HepG2 (cell line): ENCODE measurements around the gene TTPAL. TPM values are rescaled to one million over a fixed set of nuclear protein-coding genes. Genes with fewer than 3 reads are reported as not detected.

Experiments used
- BCL6 ChIP-seq: IDR thresholded peaks from 2 replicates; pipeline ENCODE4 v1.6.1; 2016; ENCODE audit warnings: missing genetic modification reagents, missing compliant biosample characterization
- CBFB ChIP-seq: sonication (generic); formaldehyde crosslinking; IDR thresholded peaks from 2 replicates; pipeline ENCODE4 v1.4.0; 2020; ENCODE audit warnings: missing genetic modification reagents
- FOXA1 ChIP-seq, 2 experiments: fragments of 450-650 bp in 1 of 2; sonication (generic) in 1 of 2; formaldehyde crosslinking in 1 of 2; IDR thresholded peaks; 2 replicates each; pipeline versions ENCODE4 v1.4.0 to v1.6.1; 2016 to 2020; ENCODE audit warnings: missing genetic modification reagents in 1 of 2
- IKZF1 ChIP-seq: fragments of 450-650 bp; IDR thresholded peaks from 2 replicates; pipeline ENCODE4 v1.7.1; 2016
- IKZF4 ChIP-seq: sonication (generic); formaldehyde crosslinking; IDR thresholded peaks from 2 replicates; pipeline ENCODE4 v1.5.1; 2020; ENCODE audit warnings: borderline replicate concordance, mild to moderate bottlenecking, low read depth, missing genetic modification reagents; ENCODE audit errors: not compliant biosample characterization
- JARID2 ChIP-seq: sonication (generic); formaldehyde crosslinking; IDR thresholded peaks from 2 replicates; pipeline ENCODE4 v1.8.1; 2023; ENCODE audit warnings: missing genetic modification reagents, inconsistent platforms; ENCODE audit not compliant: insufficient replicate concordance
- KLF16 ChIP-seq, 2 experiments: sonication (generic) in 1 of 2; formaldehyde crosslinking in 1 of 2; IDR thresholded peaks; 2 replicates each; pipeline versions ENCODE4 v1.6.1 to v1.8.0; 2016 to 2023; ENCODE audit warnings: missing genetic modification reagents in 2 of 2, missing compliant biosample characterization in 1 of 2
- MEIS1 ChIP-seq: sonication (generic); formaldehyde crosslinking; IDR thresholded peaks from 2 replicates; pipeline ENCODE4 v1.9.0; 2021; ENCODE audit warnings: mild to moderate bottlenecking, missing genetic modification reagents, moderate library complexity, borderline replicate concordance
- RARG ChIP-seq: sonication (generic); formaldehyde crosslinking; IDR thresholded peaks from 2 replicates; pipeline ENCODE4 v1.4.0; 2020; ENCODE audit warnings: low read depth, mild to moderate bottlenecking, missing genetic modification reagents
- REL ChIP-seq: sonication (generic); formaldehyde crosslinking; conservative IDR thresholded peaks from 2 replicates; pipeline ENCODE4 v1.8.0; 2022; ENCODE audit warnings: mild to moderate bottlenecking, missing genetic modification reagents, moderate library complexity
- ZNF383 ChIP-seq: sonication (generic); formaldehyde crosslinking; IDR thresholded peaks from 2 replicates; pipeline ENCODE4 v1.4.0; 2020; ENCODE audit warnings: missing genetic modification reagents, mild to moderate bottlenecking, borderline replicate concordance
- ZNF772 ChIP-seq: sonication (generic); formaldehyde crosslinking; IDR thresholded peaks from 2 replicates; pipeline ENCODE4 v1.5.0; 2020; ENCODE audit warnings: mild to moderate bottlenecking, missing genetic modification reagents
- ZNF777 ChIP-seq: sonication (generic); formaldehyde crosslinking; IDR thresholded peaks from 2 replicates; pipeline ENCODE4 v1.4.0; 2020; ENCODE audit warnings: missing genetic modification reagents
- ZSCAN22 ChIP-seq: sonication (generic); formaldehyde crosslinking; IDR thresholded peaks from 2 replicates; pipeline ENCODE4 v1.4.0; 2020; ENCODE audit warnings: mild to moderate bottlenecking, missing genetic modification reagents
- ZSCAN5A ChIP-seq: sonication (generic); formaldehyde crosslinking; IDR thresholded peaks from 2 replicates; pipeline ENCODE4 v1.8.0; 2022; ENCODE audit warnings: mild to moderate bottlenecking, missing genetic modification reagents, borderline replicate concordance
- polyA plus RNA-seq, 8 experiments: library from polyadenylated mRNA; depleted of rRNA in 3 of 8; stranded (reverse) in 7 of 8; unstranded in 1 of 8; fragments of >200 nt; fragmentation: Illumina TruSeq in 4 of 8; extraction: Trizol in 4 of 8; gene quantifications; 2 replicates each; pipeline versions ENCODE4 v1.2.1 to v1.2.3, GENCODE V29; 2011 to 2016; ENCODE audit warnings: low read depth in 4 of 8, missing spikeins in 1 of 8, mixed read lengths in 1 of 8; ENCODE audit not compliant: insufficient read depth in 1 of 8
- total RNA-seq, 5 experiments: library from RNA; depleted of rRNA; stranded (reverse); fragments of >200 nt; fragmentation: Illumina TruSeq; extraction: Trizol; gene quantifications; 2 replicates each; pipeline ENCODE4 v1.2.3, GENCODE V29; 2016; ENCODE audit warnings: low read depth in 1 of 5
- TF ChIP-seq, protein P1 (sequence below): sonication (generic); formaldehyde crosslinking; IDR thresholded peaks from 2 replicates; pipeline ENCODE4 v1.8.1; 2023; ENCODE audit warnings: mild to moderate bottlenecking, moderate library complexity, missing genetic modification reagents
- TF ChIP-seq, protein P2 (sequence below): IDR thresholded peaks from 2 replicates; pipeline ENCODE4 v1.6.1; 2018; ENCODE audit warnings: missing genetic modification reagents
- TF ChIP-seq, protein P3 (sequence below): sonication (generic); formaldehyde crosslinking; IDR thresholded peaks from 2 replicates; pipeline ENCODE4 v1.4.0; 2020; ENCODE audit warnings: missing genetic modification reagents, borderline replicate concordance
- TF ChIP-seq, protein P4 (sequence below): sonication (generic); formaldehyde crosslinking; IDR thresholded peaks from 2 replicates; pipeline ENCODE4 v1.4.0; 2020; ENCODE audit warnings: mild to moderate bottlenecking, missing genetic modification reagents
- TF ChIP-seq, protein P5 (sequence below): sonication (generic); formaldehyde crosslinking; IDR thresholded peaks from 2 replicates; pipeline ENCODE4 v1.4.0; 2020; ENCODE audit warnings: mild to moderate bottlenecking, low read depth, missing genetic modification reagents

The TTPAL gene
- total and polyA plus RNA-seq, 2 of the 13 experiments (the other 11 are each of a cell fraction or from before 2014, with no cell fraction given) = 4.3 to 18.8 TPM

DNA sequence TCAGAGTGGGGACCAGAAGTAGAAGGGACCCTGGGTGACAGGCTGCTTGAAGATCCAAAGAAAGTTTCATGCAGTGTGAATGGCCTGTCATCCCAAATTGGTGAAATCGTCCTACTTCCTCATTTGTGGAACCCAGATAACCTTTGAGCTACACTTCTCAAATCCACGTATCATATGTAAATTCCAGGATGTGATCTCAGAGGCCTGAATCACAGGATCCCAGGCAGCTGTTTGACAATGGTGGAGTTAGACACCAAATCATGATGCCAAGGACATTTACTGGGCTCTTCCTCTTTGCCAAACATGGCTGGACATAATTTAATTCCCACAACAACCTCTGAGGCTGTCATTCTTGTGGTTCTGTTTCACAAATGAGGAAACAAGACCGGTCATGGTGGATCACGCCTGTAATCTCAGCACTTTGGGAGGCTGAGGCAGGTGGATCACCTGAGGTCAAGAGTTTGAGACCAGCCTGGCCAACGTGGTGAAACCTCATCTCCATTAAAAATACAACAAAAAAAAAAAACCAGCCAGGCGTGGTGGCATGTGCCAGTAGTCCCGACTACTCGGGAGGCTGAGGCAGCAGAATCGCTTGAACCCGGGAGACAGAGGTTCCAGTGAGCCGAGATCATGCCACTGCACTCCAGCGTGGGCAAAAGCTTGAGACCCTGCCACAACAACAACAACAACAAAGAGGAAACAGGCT, 39.9 kb upstream of the TTPAL start (continued):
- TF ChIP-seq REL (CRISPR knock-in tag) (no peak), MEIS1 (CRISPR knock-in tag) (no peak), IKZF1 (no peak), IKZF4 (peak; percentile 34), ZSCAN5A (no peak), ZNF383 (CRISPR knock-in tag) (no peak), BCL6 (CRISPR knock-in tag) (no peak), ZNF772 (CRISPR knock-in tag) (0 out of 2 replicates have a peak, but pooled peaks have one; percentile 53), RARG (no peak), JARID2 (no peak), ZNF777 (no peak), ZSCAN22 (CRISPR knock-in tag) (no peak), FOXA1 (IDR thresholded peaks at IDR 0.05) (no peak), FOXA1 (CRISPR knock-in tag; IDR thresholded peaks at IDR 0.05) (0 out of 2 replicates have a peak, but pooled peaks have one; percentile 2), KLF16 (CRISPR knock-in tag; IDR thresholded peaks at IDR 0.05) (no peak), CBFB (CRISPR knock-in tag) (no peak)
- TF ChIP-seq, protein P1, sequence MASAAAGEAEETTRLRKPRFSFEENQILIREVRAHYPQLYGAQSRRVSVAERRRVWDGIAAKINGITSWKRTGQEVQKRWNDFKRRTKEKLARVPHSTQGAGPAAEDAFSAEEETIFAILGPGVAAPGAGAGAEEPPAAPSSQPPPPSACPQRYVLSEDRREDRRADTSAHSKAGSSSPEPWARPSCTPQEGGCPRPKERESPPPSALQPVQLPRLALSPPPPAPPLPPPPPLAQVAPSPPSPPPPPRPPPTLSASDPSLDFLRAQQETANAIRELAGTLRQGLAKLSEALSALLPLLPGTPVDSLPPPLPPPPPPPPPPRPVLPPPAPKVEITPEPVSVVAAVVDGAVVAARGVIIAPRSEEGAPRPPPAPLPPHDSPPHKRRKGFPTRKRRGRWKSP (CRISPR knock-in tag) = no peak
- TF ChIP-seq, protein P2, sequence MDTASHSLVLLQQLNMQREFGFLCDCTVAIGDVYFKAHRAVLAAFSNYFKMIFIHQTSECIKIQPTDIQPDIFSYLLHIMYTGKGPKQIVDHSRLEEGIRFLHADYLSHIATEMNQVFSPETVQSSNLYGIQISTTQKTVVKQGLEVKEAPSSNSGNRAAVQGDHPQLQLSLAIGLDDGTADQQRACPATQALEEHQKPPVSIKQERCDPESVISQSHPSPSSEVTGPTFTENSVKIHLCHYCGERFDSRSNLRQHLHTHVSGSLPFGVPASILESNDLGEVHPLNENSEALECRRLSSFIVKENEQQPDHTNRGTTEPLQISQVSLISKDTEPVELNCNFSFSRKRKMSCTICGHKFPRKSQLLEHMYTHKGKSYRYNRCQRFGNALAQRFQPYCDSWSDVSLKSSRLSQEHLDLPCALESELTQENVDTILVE (CRISPR knock-in tag) = no peak
- TF ChIP-seq, protein P3, sequence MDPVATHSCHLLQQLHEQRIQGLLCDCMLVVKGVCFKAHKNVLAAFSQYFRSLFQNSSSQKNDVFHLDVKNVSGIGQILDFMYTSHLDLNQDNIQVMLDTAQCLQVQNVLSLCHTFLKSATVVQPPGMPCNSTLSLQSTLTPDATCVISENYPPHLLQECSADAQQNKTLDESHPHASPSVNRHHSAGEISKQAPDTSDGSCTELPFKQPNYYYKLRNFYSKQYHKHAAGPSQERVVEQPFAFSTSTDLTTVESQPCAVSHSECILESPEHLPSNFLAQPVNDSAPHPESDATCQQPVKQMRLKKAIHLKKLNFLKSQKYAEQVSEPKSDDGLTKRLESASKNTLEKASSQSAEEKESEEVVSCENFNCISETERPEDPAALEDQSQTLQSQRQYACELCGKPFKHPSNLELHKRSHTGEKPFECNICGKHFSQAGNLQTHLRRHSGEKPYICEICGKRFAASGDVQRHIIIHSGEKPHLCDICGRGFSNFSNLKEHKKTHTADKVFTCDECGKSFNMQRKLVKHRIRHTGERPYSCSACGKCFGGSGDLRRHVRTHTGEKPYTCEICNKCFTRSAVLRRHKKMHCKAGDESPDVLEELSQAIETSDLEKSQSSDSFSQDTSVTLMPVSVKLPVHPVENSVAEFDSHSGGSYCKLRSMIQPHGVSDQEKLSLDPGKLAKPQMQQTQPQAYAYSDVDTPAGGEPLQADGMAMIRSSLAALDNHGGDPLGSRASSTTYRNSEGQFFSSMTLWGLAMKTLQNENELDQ (CRISPR knock-in tag) = no peak
- TF ChIP-seq, protein P4, sequence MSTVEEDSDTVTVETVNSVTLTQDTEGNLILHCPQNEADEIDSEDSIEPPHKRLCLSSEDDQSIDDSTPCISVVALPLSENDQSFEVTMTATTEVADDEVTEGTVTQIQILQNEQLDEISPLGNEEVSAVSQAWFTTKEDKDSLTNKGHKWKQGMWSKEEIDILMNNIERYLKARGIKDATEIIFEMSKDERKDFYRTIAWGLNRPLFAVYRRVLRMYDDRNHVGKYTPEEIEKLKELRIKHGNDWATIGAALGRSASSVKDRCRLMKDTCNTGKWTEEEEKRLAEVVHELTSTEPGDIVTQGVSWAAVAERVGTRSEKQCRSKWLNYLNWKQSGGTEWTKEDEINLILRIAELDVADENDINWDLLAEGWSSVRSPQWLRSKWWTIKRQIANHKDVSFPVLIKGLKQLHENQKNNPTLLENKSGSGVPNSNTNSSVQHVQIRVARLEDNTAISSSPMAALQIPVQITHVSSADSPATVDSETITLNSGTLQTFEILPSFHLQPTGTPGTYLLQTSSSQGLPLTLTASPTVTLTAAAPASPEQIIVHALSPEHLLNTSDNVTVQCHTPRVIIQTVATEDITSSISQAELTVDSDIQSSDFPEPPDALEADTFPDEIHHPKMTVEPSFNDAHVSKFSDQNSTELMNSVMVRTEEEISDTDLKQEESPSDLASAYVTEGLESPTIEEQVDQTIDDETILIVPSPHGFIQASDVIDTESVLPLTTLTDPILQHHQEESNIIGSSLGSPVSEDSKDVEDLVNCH = 0 out of 2 replicates have a peak, but pooled peaks have one; percentile 40
- TF ChIP-seq, protein P5, sequence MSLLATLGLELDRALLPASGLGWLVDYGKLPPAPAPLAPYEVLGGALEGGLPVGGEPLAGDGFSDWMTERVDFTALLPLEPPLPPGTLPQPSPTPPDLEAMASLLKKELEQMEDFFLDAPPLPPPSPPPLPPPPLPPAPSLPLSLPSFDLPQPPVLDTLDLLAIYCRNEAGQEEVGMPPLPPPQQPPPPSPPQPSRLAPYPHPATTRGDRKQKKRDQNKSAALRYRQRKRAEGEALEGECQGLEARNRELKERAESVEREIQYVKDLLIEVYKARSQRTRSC = no peak
